Testis (tissue), 2 donors: ENCODE data around the gene URB1.

Experiments
- CTCF ChIP-seq, 3 experiments: fragments of 450-650 bp in 2 of 3; fragments of 200-600 bp in 1 of 3; sonication (generic) in 1 of 3; IDR thresholded peaks; one replicate each; pipeline ENCODE4 v1.5.1; 2016 to 2019; ENCODE audit warnings: antibody characterized with exemption in 3 of 3, mild to moderate bottlenecking in 2 of 3, moderate library complexity in 1 of 3
- POLR2A ChIP-seq: fragments of 450-650 bp; IDR thresholded peaks from one replicate; pipeline ENCODE4 v1.6.1; 2017; ENCODE audit warnings: antibody characterized with exemption, mild to moderate bottlenecking, moderate library complexity

- TF ChIP-seq CTCF (IDR thresholded peaks at IDR 0.05) = no peak
- TF ChIP-seq POLR2A = no peak
Measured at GRCh38 chr21:32322103-32322502, 70.7 kb downstream of the URB1 start.
